ENCODE measurements around the gene TIMM22.

Gene TIMM22

DNA sequence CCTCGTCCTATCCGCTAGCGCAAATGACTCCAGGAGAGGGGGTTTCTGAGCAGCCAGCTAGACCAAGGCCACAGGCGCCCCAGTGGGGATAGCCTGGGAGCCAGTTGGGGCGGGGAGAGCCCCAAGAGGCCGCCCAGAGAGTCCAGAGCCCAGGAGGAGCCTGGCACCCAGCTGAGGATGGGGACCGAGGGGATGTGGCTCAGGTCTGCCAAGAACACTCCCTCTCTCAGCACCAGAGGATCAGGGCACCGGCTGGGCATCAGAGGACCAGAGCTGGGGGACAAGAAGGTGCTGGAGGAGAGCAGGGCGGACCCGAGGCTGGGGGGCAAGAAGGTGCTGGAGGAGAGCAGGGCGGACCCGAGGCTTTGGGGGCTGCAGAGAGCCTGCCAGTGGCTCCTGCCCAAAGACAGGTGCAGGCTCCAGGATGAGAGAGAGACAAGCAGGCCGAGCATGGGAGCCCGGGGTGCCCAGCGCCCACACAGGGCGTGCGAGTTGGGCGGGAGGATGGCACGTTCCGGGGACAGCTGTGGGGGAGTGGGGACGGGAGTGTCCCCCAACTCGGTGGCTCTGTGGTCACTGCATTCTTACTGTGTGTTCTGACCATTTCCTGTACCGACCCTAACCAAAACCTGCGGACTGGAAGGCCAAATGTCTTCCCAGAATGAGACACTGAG, 39.4 kb downstream of the TIMM22 start:
- Histone ChIP-seq H3K27ac (ENCODE audit: low read depth, low read length) (no peak overlapping the region), H3K79me2 (ENCODE audit: control insufficient read depth, low read length) (peaks cover 11% of the 10 kb centered on the region), H3K27me3 (ENCODE audit: control insufficient read depth, low read length) (no peaks in the 10 kb centered on the region), H3K36me3 (ENCODE audit: control insufficient read depth, low read length) (peaks cover 63% of the 10 kb centered on the region), H3K9me2 (replicated peaks; ENCODE audit: control insufficient read depth, low read length) (no peaks in the 10 kb centered on the region), H3F3A (ENCODE audit: control insufficient read depth, insufficient read depth) (0 out of 2 replicates have a peak, but pooled peaks cover 2% of the 10 kb centered on the region), H3K4me3 (ENCODE audit: low read length) (no peak overlapping the region), H3K9me3 (ENCODE audit: control insufficient read depth, insufficient read depth, low read length) (peaks cover 25% of the 10 kb centered on the region), H3K4me1 (ENCODE audit: control insufficient read depth, low read length) (no peaks in the 10 kb centered on the region), H3K4me2 (ENCODE audit: low read length) (no peak overlapping the region), H4K20me1 (ENCODE audit: control insufficient read depth, insufficient read depth, low read depth, low read length) (no peaks in the 10 kb centered on the region)
- TF ChIP-seq, protein P1, sequence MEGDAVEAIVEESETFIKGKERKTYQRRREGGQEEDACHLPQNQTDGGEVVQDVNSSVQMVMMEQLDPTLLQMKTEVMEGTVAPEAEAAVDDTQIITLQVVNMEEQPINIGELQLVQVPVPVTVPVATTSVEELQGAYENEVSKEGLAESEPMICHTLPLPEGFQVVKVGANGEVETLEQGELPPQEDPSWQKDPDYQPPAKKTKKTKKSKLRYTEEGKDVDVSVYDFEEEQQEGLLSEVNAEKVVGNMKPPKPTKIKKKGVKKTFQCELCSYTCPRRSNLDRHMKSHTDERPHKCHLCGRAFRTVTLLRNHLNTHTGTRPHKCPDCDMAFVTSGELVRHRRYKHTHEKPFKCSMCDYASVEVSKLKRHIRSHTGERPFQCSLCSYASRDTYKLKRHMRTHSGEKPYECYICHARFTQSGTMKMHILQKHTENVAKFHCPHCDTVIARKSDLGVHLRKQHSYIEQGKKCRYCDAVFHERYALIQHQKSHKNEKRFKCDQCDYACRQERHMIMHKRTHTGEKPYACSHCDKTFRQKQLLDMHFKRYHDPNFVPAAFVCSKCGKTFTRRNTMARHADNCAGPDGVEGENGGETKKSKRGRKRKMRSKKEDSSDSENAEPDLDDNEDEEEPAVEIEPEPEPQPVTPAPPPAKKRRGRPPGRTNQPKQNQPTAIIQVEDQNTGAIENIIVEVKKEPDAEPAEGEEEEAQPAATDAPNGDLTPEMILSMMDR (IDR thresholded peaks at IDR 0.05; ENCODE audit: low read depth, low read length, poor library complexity, severe bottlenecking), result no peak
- TF ChIP-seq EZH2phosphoT487 (IDR thresholded peaks at IDR 0.05; ENCODE audit: borderline replicate concordance, low read length), result no peak

DNA sequence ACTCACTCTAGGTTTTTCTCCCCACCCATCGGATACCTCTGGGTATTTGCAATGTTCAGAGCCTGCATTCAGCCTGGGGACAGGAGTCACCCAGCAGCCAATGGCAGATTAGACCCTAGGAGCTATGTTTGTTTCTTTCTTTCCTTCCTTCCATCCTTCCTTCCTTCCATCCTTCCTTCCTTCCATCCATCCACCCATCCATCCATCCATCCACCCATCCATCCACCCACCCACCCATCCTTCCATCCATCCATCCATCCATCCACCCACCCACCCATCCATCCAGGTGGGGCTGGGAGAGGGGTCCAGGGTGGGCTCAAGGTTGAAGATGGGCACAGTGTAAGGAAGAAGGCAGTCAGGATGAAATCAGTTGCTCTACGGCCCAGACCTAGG, 39.9 kb downstream of the TIMM22 start:
- Histone ChIP-seq H3F3A (ENCODE audit: control insufficient read depth, insufficient read depth) (0 out of 2 replicates have a peak, but pooled peaks cover 2% of the 10 kb centered on the region), H3K4me3 (ENCODE audit: low read length) (no peak overlapping the region), H3K27me3 (ENCODE audit: control insufficient read depth, low read length) (no peaks in the 10 kb centered on the region), H3K4me1 (ENCODE audit: control insufficient read depth, low read length) (no peaks in the 10 kb centered on the region), H3K4me2 (ENCODE audit: low read length) (no peak overlapping the region), H3K27ac (ENCODE audit: low read depth, low read length) (no peak overlapping the region), H3K9me2 (replicated peaks; ENCODE audit: control insufficient read depth, low read length) (no peaks in the 10 kb centered on the region), H4K20me1 (ENCODE audit: control insufficient read depth, insufficient read depth, low read depth, low read length) (no peaks in the 10 kb centered on the region), H3K36me3 (ENCODE audit: control insufficient read depth, low read length) (peaks cover 67% of the 10 kb centered on the region), H3K79me2 (ENCODE audit: control insufficient read depth, low read length) (peaks cover 12% of the 10 kb centered on the region), H3K9me3 (ENCODE audit: control insufficient read depth, insufficient read depth, low read length) (peaks cover 25% of the 10 kb centered on the region)
- no peak for TF ChIP-seq EZH2phosphoT487 (IDR thresholded peaks at IDR 0.05; ENCODE audit: borderline replicate concordance, low read length)
- TF ChIP-seq, protein P1 (IDR thresholded peaks at IDR 0.05; ENCODE audit: low read depth, low read length, poor library complexity, severe bottlenecking), result no peak

DNA sequence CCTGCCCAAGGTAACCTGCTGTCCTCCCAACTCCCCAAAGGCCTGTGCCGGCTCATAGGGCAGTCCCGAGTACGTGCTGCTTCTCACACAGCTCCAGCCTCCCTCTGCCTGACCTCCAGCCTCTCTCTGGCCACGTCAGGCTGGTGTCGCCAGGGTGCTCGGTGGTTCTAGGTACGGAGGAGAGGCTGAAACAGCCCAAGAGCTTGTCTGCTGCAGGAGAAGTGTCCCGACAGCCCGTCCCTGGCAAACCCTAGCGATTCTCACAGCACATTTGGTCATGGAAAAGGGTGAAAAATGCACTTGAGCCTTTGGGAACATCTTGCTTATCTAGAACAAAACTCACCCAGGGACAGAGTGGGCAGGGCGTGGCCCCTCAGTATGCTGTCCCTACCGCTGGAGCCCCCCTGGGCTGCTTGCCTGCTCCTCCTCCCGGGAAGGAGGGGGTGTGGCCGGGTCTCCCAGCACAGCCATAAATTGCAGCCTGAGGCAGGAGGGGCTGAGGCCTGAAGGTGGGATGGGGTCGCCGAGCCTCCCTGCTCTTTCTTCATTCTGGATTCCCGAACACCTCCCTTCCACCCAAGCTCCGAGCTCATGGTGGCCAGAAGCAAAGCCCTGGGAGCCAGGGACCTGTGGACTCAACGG, 40.4 kb downstream of the TIMM22 start:
- Histone ChIP-seq H3K27me3 (ENCODE audit: control insufficient read depth, low read length) (no peaks in the 10 kb centered on the region), H3K79me2 (ENCODE audit: control insufficient read depth, low read length) (peaks cover 17% of the 10 kb centered on the region), H4K20me1 (ENCODE audit: control insufficient read depth, insufficient read depth, low read depth, low read length) (no peaks in the 10 kb centered on the region), H3K4me1 (ENCODE audit: control insufficient read depth, low read length) (no peaks in the 10 kb centered on the region), H3K4me3 (ENCODE audit: low read length) (no peak overlapping the region), H3F3A (ENCODE audit: control insufficient read depth, insufficient read depth) (0 out of 2 replicates have a peak, but pooled peaks cover 2% of the 10 kb centered on the region), H3K4me2 (ENCODE audit: low read length) (no peak overlapping the region), H3K9me3 (ENCODE audit: control insufficient read depth, insufficient read depth, low read length) (peaks cover 25% of the 10 kb centered on the region), H3K27ac (ENCODE audit: low read depth, low read length) (no peak overlapping the region), H3K9me2 (replicated peaks; ENCODE audit: control insufficient read depth, low read length) (no peaks in the 10 kb centered on the region), H3K36me3 (ENCODE audit: control insufficient read depth, low read length) (peaks cover 72% of the 10 kb centered on the region)
- TF ChIP-seq EZH2phosphoT487 (IDR thresholded peaks at IDR 0.05; ENCODE audit: borderline replicate concordance, low read length), result no peak
- TF ChIP-seq, protein P1 (IDR thresholded peaks at IDR 0.05; ENCODE audit: low read depth, low read length, poor library complexity, severe bottlenecking), result no peak
